GDM1 (cell line): Measurements from ENCODE around the gene PRB3.

Experiments
- DNase-seq: peaks from one replicate; lab custom pipeline; 2025; lab: John Stamatoyannopoulos, UW

PRB3 gene

GRCh38 chr12:11269607-11270006 is at the start of gene PRB3:
Gene PRB3 (minus strand): TSS chr12:11269707. CDS start chr12:11269669, 38 bp downstream.
- no peak for DNase-seq

DNA sequence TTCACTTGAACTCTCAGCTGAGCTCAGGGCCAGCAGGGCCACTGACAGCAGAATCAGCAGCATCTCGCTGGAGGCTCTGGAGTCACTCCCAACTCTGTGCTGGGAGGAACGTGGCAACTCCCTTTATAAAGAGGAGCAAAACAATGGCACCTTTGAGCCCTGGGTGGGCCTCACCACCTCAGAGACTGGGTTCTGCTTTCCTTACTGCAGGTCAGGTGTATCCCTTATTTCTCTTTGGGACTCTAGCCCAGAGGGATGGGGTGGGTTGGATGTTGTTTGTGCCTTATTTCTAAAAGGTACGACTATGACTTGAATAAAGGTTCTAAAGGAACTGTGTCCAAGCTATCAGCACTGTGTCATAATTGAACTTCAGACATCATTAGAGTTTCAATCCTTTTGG is 40.8 kb upstream of the PRB3 start, which contains the start of gene PRB4:
PRB4 (minus strand) TSS at position 101 of the 400 bp plus-strand sequence; CDS start at position 63, 38 bp downstream.
- DNase-seq: no peak

GRCh38 chr12:11307143-11307542 is 37.6 kb upstream of the PRB3 start:
- DNase-seq: no peak

- DNase-seq: no peak
These were observed 3.9 kb upstream of the PRB3 start for GRCh38 chr12:11273449-11273848.

GRCh38 chr12:11264501-11264900 is 5.0 kb downstream of the PRB3 start:
- DNase-seq: no peak

DNA sequence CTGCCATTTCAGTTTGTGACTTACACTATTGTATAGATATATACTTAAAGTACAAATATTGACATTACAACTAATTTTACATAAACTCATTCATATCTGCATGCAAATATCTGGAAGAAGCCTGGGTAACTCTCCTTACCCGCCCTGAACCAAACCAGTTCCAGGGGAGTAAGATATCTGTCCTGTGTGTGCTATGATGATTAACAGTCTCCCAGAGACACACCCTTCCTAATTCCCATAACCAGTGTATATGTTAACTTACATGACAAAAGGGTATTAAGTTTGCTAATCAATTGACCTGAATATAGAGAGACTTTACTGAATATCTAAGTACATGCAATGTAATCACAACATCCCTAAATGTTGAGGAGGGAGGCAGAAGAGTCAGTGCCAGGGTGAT is 23.0 kb downstream of the PRB3 start:
- no peak for DNase-seq

DNA sequence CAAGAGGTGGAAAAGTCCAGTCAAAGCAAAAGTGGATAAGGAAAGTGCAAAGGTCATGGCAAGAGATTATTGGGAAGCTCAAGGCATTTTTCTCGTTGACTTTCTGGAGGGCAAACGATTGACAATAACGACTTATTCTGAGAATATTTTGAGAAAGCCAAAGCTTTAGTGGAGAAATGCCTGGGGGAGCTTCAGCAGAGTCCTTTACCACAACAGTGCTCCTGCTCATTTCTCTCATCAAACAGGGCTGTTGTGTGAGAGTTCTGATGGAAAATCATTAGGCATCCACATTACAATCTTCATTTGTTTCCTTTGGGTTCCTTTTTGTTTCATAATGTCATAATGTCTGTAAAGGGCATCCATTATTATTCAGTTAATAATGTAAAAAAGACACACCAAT is 26.9 kb downstream of the PRB3 start:
- DNase-seq: no peak

GRCh38 chr12:11240348-11240930 is 29.1 kb downstream of the PRB3 start:
- DNase-seq: no peak

DNA sequence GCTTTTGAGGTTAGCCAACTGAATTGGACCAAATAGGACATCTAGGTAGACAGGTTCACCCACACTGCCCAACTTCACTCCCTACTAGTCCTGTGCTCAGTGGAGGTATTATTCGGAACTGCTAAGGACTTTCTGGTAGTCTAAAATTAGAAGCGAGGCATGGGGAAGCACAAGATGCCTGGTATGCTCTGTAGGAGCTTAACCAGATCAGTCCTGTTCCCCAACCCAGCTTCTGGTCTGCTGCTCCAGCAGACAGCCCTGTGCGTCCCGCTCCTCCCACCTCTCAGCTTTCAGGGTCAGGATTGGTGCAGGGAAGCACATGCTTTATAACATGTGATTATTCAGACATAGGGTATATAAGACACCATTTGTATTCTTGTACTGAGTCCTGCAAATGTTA is 31.2 kb downstream of the PRB3 start:
- DNase-seq: no peak

GRCh38 chr12:11233532-11233931 is 36.0 kb downstream of the PRB3 start:
- DNase-seq: no peak

DNA sequence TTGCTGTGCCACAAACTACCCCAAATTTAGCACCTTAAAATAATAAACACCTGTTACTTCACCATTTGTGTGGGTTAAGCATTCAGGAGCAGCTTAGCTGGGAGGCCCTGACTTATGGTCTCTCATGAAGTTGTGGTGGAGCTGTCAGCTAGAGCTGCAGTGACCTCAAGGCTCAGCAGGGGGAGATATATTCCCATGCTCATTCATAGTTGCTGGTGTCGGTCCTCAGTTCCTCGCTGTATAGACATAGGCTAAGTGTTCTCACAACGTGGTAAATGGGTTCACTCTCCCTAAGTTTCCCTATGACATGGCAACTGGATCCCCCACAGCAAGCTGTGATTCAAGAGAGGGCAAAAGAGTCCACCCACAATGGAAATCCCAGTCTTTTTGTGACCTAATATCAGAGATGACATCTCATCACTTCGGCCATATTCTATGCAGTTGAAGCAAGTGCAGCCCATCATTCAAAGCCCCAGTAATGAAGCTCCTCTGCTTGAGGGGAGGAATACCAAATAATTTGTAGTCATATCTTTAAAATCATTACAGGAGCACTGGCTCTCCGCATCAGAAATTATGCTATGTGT is 41.1 kb downstream of the PRB3 start:
- peak; percentile 1 for DNase-seq

DNA sequence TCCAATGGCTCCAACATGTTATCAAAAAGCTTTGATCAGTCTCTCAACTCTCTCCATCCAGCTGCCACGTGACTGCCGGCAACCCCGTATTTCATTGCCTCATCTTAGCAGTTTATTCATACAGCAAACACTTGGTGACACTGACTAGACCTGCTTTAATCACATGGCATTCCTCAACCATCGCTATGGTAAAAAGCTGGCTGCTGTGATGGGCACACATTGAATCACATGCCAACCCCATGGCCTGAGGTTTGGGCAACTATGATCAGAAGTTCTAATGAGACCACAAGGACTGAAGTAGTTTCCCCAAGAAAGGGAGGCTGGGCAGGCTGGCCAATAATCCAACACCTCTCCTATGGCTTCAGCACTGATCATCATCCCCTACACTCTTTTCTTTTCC is 42.1 kb downstream of the PRB3 start:
- no peak for DNase-seq
